A549 treated with DMSO at 1 μM for 4 hours (cell line): ENCODE results near the gene SH3BGRL2. TPM values are rescaled to one million over a fixed set of nuclear protein-coding genes. Genes with fewer than 3 reads are reported as not detected.

Experiments used
- total RNA-seq: library from RNA; stranded (reverse); fragments of 200-300 nt; extraction: Qiagen RNA extraction; gene quantifications from 5 replicates; pipeline ENCODE4 v1.2.3, GENCODE V29; 2022; ENCODE audit warnings: low read depth

Gene SH3BGRL2
- total RNA-seq: 0.25 to 0.39 TPM (median 0.29 TPM) in 5 replicates

GRCh38 chr6:79630883-79631692 is at the start of gene SH3BGRL2:
Gene SH3BGRL2, plus strand, starts transcription at chr6:79631329. Its CDS starts 133 bp downstream, at chr6:79631462.

Other genes with a start within 250 kb of the SH3BGRL2 start
- 0.59 to 1.3 TPM (median 1.0 TPM) in 5 replicates for gene LCA5, start 93.9 kb upstream of the SH3BGRL2 start, total RNA-seq